ENCODE measurements around the gene MAML3.

DNA sequence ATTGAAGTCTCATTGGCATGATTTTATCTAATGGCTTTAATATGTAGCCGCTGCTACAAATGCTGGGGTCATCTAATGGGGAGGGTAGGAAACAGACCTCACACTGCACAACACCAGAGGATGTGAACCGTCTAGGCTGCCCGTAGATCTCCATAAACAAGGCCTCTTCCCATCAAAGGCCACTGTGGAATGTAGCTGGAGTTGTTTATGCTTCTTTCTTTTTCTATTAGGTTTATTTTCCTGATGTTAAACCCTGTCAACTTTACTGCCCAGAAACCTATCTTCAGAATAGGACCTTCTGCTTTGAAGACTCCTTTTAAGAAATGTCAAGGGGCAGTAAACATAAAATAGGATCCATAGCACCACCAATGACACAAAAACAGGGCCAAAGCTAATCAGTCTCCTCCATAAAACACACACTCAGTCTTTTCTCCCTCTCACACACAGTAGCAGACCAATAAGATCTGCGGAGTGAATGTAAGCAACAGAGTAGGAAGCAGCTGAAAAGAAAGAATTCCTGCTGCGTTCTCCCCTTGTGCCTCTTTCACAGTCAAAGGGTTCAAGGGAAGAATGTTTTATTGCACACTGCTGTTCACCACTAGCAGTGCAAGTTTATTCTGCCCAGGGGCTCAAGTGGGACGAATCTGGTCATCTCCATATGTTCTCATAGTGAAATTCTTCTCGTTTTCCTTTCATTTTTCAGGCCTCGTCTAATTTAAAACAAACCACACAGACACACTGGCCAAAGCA is 72.2 kb downstream of the MAML3 start:
- TF ChIP-seq, protein P1, sequence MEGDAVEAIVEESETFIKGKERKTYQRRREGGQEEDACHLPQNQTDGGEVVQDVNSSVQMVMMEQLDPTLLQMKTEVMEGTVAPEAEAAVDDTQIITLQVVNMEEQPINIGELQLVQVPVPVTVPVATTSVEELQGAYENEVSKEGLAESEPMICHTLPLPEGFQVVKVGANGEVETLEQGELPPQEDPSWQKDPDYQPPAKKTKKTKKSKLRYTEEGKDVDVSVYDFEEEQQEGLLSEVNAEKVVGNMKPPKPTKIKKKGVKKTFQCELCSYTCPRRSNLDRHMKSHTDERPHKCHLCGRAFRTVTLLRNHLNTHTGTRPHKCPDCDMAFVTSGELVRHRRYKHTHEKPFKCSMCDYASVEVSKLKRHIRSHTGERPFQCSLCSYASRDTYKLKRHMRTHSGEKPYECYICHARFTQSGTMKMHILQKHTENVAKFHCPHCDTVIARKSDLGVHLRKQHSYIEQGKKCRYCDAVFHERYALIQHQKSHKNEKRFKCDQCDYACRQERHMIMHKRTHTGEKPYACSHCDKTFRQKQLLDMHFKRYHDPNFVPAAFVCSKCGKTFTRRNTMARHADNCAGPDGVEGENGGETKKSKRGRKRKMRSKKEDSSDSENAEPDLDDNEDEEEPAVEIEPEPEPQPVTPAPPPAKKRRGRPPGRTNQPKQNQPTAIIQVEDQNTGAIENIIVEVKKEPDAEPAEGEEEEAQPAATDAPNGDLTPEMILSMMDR (IDR thresholded peaks at IDR 0.05; ENCODE audit: low read depth, low read length), result no peak
- TF ChIP-seq EZH2phosphoT487 (IDR thresholded peaks at IDR 0.05; ENCODE audit: low read depth), result no peak
